HK-2 (cell line): Measurements from ENCODE around the gene DNAAF9.

Source experiments
- DNase-seq: peaks from one replicate; pipeline ENCODE4 v3.0.0-alpha.2; 2018; ENCODE audit not compliant: unreplicated experiment

The DNAAF9 gene

GRCh38 chr20:3377644-3378043 is 29.8 kb downstream of the DNAAF9 start:
- no peak for DNase-seq

GRCh38 chr20:3374296-3374695 is 33.2 kb downstream of the DNAAF9 start:
- DNase-seq, result no peak

DNA sequence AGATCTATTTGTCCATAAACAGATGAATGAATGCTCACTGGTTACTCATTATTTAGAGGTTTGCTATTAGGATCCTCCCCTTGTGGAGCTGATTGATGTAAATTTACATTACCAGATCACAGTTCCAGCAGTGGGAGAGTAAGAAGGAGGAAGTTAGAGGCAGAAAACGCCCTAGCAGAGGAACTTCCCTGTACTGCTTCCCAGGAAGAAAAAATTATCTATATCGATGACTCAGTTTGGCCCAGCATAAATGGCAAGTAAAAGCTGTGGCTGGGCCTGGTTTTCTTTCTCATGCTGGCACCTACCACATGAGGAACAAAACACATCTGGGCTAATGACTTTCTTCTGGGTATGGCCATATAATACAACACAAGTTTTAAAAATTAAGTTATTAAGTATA is 35.7 kb downstream of the DNAAF9 start:
- no peak for DNase-seq

DNA sequence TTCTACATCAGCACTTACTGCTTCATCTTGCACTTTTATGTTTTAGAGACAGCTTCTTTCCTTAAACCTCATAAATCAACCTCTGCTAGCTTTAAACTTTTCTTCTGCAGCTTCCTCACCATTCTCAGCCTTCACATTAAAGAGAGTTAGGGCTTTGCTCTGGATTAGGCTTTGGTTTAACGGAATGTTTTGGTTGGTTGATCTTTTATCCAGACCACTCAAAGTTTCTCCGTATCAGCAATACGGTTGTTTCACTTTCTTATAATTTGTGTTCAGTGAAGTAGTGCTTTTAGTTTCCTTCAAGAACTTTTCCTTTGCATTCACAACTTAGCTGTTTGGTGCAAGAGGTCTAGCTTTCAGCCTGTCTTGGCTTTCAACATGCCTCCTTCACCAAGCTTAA is 40.4 kb downstream of the DNAAF9 start:
- DNase-seq, result no peak

DNA sequence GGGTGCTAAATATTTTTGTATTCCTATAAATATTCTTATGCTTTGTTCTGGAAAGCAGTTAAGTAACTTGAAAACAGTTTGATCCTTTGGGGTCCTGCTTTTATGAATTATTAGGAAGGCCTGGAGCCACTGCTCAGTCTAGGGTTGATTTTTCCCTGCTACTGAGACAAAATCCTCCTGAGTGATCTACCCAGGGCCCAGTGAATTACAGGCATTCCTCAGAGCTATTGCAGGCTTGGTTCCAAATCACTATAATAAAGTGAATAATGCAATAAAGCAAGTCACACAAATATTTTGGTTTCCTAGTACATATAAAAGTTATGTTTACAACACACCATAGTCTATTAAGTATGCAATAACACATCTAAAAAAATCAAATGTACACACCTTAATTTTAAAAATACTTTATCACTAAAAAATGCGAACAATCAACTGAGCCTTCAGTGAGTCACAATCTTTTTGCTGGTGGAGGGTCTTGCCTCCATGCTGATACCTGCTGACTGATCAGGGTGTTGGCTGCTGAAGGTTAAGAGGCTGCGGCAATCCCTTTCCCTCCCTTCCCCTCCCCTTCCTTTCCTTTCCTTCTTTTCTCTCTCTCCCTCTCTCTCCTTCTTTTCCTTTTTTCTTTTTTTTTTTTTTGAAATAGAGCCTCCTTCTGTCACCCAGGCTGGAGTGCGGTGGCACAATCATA is 43.0 kb downstream of the DNAAF9 start:
- no peak for DNase-seq

GRCh38 chr20:3360752-3361151 is 46.7 kb downstream of the DNAAF9 start:
- no peak for DNase-seq

GRCh38 chr20:3358676-3359340 is 48.7 kb downstream of the DNAAF9 start:
- no peak for DNase-seq
